ENCODE results near the gene EXOC4.

Gene EXOC4

GRCh38 chr7:133501771-133502170 lies 248.9 kb downstream of the EXOC4 start:
- no peak for DNase-seq

- DNase-seq = no peak
These were observed 249.6 kb downstream of the EXOC4 start for GRCh38 chr7:133502498-133502897.

GRCh38 chr7:133502972-133503371 lies 250.1 kb downstream of the EXOC4 start:
- DNase-seq = no peak

GRCh38 chr7:133504825-133505224 lies 251.9 kb downstream of the EXOC4 start:
- no peak for DNase-seq

GRCh38 chr7:133509822-133510221 lies 256.9 kb downstream of the EXOC4 start:
- no peak for DNase-seq

GRCh38 chr7:133510326-133511055 lies 257.6 kb downstream of the EXOC4 start:
- DNase-seq = no peak

- DNase-seq = no peak
These were observed 258.4 kb downstream of the EXOC4 start for GRCh38 chr7:133511252-133511651.

GRCh38 chr7:133511708-133512107 lies 258.8 kb downstream of the EXOC4 start:
- no peak for DNase-seq

- DNase-seq = no peak
These were observed 259.7 kb downstream of the EXOC4 start for GRCh38 chr7:133512560-133512959.

GRCh38 chr7:133513608-133514007 lies 260.7 kb downstream of the EXOC4 start:
- DNase-seq = no peak

- DNase-seq = no peak
These were observed 261.7 kb downstream of the EXOC4 start for GRCh38 chr7:133514551-133514950.

GRCh38 chr7:133517766-133518165 lies 264.9 kb downstream of the EXOC4 start:
- DNase-seq = no peak

GRCh38 chr7:133518718-133519117 lies 265.8 kb downstream of the EXOC4 start:
- no peak for DNase-seq

GRCh38 chr7:133520248-133520647 lies 267.4 kb downstream of the EXOC4 start:
- DNase-seq = no peak

- DNase-seq = no peak
These were observed 269.6 kb downstream of the EXOC4 start for GRCh38 chr7:133522501-133522900.

- DNase-seq = no peak
These were observed 275.9 kb downstream of the EXOC4 start for GRCh38 chr7:133528796-133529195.

GRCh38 chr7:133529861-133530260 lies 277.0 kb downstream of the EXOC4 start:
- DNase-seq = no peak

GRCh38 chr7:133530682-133531081 lies 277.8 kb downstream of the EXOC4 start:
- no peak for DNase-seq

GRCh38 chr7:133534816-133535215 lies 281.9 kb downstream of the EXOC4 start:
- no peak for DNase-seq

GRCh38 chr7:133535308-133535707 lies 282.4 kb downstream of the EXOC4 start:
- no peak for DNase-seq

- no peak for DNase-seq
These were observed 283.6 kb downstream of the EXOC4 start for GRCh38 chr7:133536450-133536849.

- no peak for DNase-seq
These were observed 286.1 kb downstream of the EXOC4 start for GRCh38 chr7:133539016-133539415.

GRCh38 chr7:133540096-133540860 lies 287.4 kb downstream of the EXOC4 start:
- no peak for DNase-seq

- DNase-seq = no peak
These were observed 289.4 kb downstream of the EXOC4 start for GRCh38 chr7:133542209-133542780.
